ENCODE results near the gene MS4A7. TPM values are rescaled to one million over a fixed set of nuclear protein-coding genes. Genes with fewer than 3 reads are reported as not detected.

The MS4A7 gene
- total RNA-seq, 6 donors from 2014 or later: 90.9 to 216 (median 183) TPM

Other genes with a start within 250 kb of the MS4A7 start
- gene MS4A6A, start 195.4 kb upstream of the MS4A7 start, total RNA-seq: 100 to 1,000 TPM in 2 of 6 donors, 10 to 100 TPM in 4; 21.4 to 156 (median 97.0) TPM
- gene MS4A4E, start 135.4 kb upstream of the MS4A7 start, total RNA-seq: 10 to 100 TPM in 1 of 6 donors, 1 to 10 TPM in 4, under 1 TPM in 1; 0.89 to 27.2 (median 3.2) TPM
- gene MS4A4A, start 97.9 kb upstream of the MS4A7 start, total RNA-seq: 10 to 100 TPM; 10.2 to 68.1 (median 47.7) TPM
- gene MS4A6E, start 51.3 kb upstream of the MS4A7 start, total RNA-seq: 1 to 10 TPM in 1 of 6 donors, not detected in 5; 9.4 TPM
- gene MS4A14, start 17.9 kb downstream of the MS4A7 start, total RNA-seq: 10 to 100 TPM in 3 of 6 donors, 1 to 10 TPM in 3; 4.0 to 35.6 (median 8.6) TPM
- not detected for gene MS4A5, start 51.0 kb downstream of the MS4A7 start, total RNA-seq
- 1 to 10 TPM in 4 of 6 donors, under 1 TPM in 1, not detected in 1; 0.15 to 2.5 (median 1.5) TPM for gene MS4A1, start 77.3 kb downstream of the MS4A7 start, total RNA-seq
- gene MS4A12, start 114.2 kb downstream of the MS4A7 start, total RNA-seq: not detected
- gene MS4A13, start 136.9 kb downstream of the MS4A7 start, total RNA-seq: not detected

Data from upper lobe of left lung (tissue), 6 donors.